Stimulated activated CD4-positive, alpha-beta T cell treated with anti-CD3 and anti-CD28 coated beads, Interleukin-4, amount 100 ng/mL, for 24 hours (primary cell): ENCODE results near the gene ZBTB40.

Source experiments
- DNase-seq: peaks from one replicate; pipeline ENCODE4 v3.0.0-alpha.2; 2020

Gene ZBTB40

GRCh38 chr1:22535399-22535798 lies 83.7 kb downstream of the ZBTB40 start:
- DNase-seq, result no peak

DNA sequence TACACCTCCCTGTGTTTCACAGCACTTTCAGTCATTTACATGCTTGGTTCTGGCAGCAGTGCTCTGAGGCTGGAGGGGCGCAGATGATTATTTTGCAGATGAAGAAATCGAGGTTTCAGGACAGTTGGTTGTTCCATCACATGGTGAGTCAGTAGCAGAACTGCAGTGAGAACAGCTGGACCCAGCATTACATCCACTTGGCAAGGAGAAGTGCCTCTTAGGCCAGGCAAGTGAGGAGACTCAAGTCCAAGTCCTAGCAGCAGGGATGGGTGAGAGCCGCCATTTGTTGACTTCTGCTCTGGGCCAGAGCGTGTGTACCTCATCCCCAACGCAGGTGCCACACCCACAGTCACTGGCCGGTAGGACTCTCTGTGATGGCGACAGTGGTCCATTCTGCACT lies 84.9 kb downstream of the ZBTB40 start:
- DNase-seq, result no peak

GRCh38 chr1:22537441-22538139 lies 85.9 kb downstream of the ZBTB40 start:
- no peak for DNase-seq

DNA sequence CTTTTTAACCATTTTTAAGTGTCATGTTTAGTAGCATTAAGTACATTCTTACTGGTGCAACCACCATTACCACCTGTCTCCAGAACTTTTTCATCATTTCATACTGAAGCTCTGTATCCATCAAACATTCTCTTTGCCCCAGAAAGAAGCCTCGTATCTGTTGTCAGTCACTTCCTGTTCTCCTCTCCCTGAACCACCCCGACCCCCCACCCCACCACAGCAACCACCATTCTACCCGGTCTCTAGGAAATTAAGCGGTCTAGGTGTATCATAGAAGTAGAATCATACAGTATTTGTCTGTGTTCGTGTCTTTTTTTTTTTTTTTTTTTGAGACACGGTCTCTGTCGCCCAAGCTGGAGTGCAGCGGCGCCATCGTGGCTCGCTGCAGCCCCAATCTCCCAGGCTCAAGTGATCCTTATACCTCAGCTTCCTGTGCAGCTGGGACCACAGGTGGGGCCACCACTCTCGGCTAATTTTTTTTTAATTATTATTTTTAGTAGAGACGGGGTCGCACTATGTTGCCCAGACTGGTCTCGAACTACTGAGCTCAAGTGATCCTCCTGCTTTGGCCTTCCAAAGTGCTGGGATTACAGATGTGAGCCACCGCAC lies 88.0 kb downstream of the ZBTB40 start:
- no peak for DNase-seq

DNA sequence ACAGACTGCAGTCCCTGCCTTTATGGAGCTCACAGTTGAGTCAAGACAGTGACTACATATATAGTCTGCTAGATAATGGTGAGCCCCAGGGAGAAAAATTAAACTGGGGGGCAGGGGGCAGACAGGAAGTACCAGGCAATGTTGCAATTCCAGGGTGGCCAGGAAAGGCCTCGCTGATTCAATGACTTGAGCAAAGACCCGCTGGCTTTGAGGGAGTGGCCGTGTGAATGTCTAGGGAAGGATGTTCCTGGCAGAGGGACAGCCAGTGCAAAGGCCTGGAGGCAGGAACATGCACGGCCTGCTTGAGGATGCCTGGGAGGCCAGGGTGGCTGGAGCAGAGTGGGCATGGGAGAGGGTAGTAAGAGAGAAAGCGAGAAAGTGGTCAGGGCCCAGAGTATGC lies 88.7 kb downstream of the ZBTB40 start:
- DNase-seq, result no peak

DNA sequence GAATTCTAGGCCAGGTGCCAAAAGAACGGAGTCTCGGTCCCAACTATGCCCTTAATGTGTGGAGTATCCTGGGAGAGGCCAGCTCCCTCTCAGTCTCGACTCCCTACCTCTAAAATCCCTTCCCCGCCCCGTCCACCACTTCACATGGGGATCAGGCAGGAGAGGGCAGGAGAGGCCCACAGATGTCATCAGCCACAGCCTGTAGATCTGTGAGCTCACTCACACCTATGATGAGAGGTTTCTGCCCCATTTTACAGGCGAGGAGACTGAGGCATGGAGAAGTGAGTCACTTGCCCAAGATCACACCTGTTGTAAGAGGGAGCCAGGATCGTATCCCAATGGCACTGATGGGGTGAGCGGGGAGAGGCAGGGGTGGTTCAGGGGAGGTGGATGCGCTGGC lies 91.2 kb downstream of the ZBTB40 start:
- DNase-seq, result no peak

DNA sequence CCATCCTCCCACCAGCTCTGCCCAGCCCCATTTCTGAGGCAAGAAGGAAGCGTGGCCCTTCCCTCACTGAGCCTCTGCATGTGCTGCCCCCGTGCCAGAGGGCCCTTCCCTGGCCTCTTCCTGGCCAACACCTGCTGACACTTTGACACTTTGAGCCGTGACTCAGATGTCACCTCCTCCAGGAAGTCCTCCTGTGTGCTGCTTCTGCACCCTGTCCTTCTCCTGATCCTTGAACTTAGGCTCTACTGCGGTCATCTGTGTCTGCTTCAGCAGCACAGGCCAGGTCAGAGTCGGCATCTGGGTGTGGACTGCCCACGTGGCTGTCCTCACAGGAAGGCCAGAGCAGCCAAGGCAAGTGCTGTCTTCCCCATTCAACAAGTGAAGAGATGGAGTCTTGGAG lies 92.0 kb downstream of the ZBTB40 start:
- DNase-seq, result no peak

- DNase-seq, result no peak
Observed at GRCh38 chr1:22544606-22545005, 93.0 kb downstream of the ZBTB40 start.

DNA sequence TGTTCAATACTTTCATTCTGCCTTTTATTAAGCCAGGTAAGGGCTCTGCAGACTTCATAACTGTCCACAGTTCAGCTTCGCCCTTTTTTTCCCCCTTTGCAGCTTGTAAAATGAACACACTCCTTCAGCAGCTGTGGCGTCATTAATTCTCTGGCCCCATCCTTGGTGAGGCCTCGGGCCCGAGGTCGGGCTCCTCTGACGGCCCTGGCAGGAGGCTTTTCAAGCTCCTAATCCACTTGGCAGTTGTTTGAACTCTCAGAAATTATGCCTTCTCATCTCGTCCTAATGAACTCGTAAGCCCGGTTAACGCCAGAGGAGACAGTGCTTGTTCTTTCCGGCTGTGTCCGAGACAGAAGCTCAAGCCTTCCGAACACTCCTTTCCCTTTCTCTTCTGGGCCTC lies 93.5 kb downstream of the ZBTB40 start:
- DNase-seq, result no peak

GRCh38 chr1:22547186-22547817 lies 95.7 kb downstream of the ZBTB40 start:
- DNase-seq, result no peak

- DNase-seq, result no peak
Observed at GRCh38 chr1:22547818-22548462, 96.3 kb downstream of the ZBTB40 start.

- no peak for DNase-seq
Observed at GRCh38 chr1:22550021-22550420, 98.4 kb downstream of the ZBTB40 start.

DNA sequence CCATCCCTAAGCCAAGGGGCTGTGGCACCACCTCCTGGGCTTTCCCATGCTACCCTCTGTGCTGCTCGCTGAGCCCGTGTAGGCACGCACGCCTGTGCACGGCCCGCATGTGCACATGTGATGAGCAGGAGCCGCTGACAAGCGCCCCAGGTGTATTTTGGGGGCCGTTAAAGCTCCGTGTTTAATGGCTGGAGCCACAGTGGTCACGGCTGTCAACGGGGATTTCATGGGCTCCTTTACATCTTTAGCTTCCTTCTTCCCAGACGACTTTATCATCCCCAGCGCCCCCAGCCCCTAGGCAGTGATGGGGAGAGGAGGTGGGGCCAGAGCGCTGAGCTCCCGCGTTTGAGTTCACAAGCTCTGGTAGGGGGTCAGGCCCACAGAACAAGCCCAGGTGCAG lies 99.9 kb downstream of the ZBTB40 start:
- no peak for DNase-seq

DNA sequence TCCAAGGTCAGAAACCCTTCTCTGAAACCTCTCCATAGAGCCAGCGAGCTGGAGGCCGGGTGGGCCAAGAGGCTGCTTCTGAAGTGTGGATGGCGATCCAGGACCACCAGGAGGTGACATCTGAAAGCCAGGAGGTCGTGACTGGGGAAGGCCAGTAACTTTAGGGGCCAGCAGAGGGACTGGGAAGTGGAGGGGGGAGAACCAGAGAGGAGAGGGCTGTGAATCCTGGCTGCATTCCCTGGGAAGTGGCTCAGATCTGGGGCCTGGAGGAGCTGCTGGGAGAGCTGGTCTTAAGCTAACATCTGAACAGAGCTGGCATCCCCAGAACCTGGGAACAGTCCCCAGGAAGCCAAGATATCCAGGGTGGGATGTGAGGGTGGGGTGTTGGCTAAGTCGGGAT lies 100.4 kb downstream of the ZBTB40 start:
- no peak for DNase-seq

DNA sequence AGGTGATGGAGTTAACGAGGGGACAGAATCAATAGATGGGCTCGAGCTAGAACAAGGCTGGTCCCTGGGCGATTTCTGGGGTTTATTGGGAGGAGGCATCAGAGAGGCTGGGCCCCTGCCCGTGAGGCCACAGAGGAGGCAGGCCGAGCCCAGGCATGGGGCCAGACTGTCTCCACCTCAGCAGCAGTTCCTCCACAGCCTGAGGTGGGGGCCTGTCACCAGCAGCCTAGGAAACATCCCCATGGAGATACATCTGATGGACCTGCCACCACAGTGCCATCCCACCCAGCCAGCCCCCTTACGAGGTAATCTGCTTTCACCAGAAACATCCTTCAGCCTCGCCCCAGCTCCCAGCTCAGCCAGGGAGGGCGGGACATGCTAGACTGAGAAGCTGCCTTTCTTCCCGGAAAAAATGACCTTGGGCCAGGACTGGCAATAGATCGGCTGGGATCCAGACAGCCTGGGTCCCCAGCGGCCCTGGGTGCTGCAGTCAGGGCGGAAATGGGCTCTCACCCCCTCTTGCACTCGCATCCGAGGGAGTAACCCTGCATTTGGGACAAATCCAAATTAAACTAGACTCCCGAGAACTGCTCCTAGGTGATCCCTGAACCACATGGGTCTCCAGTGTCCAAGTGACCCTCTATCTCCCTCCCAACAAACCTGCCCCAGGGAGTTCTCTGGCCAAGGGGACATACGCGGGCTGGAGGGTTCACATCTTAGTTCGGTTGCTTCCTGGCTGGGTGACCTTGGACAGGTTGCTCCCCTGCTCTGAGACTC lies 101.6 kb downstream of the ZBTB40 start:
- no peak for DNase-seq

DNA sequence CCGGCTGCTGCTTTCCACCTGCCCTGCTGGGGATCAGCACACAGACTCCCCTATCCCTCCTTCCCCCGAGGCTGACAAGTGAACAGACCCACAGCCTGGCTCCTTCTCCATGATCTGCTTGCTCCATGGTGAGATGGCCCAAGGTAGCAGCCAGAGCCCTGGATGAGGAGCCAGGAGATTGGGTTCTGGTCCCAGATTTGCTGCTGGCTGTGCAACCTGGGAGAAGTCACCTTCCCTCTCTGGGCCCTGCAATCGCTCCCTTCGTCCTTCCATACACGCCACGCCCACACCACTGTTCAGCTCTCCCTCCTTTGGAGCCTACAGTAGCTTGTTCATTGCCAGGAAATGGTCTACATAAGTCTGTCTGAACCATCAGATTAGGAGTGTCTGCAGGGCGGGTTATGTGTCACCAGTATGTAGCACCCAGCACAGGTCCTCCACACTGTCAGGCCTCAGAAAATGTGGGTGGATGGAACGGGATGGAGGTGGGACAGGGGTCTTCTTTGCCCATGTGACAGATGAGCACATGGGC lies 102.4 kb downstream of the ZBTB40 start:
- DNase-seq, result no peak

GRCh38 chr1:22555371-22555656 lies 103.7 kb downstream of the ZBTB40 start:
- DNase-seq, result no peak

DNA sequence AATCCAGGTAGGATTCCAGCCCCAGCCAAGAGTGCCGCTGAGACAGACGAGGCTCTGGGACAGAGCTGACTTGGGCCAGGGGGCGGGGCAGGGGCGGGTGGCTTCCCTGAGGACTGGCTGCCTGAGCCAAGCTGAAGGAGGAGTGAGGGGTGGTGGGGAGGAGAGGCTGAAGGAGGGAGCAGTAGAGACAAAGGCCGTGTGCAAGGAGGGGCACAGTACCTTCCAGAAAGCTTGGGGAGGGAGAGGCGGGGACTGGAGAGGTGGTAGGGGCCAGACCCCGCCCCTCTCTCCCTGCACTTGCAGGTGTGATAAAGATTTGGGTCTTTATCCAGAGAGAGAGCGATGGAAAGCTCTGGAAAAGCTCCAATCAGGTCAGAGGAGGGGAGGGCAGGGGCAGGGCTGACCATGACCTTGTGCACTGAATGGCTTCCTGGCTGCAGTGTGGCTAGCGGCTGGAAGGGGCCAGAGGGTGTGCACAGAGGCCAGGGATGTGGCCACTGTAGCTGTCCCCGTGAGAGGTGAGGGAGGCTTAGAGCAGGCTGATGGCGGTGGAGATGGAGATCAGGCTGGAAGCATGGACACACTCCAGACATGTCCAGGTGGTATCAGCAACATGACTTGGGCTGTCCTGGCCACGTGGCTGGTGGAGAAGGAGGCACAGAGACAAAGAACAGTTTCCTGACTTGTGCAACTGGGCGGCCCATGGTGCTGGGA lies 104.9 kb downstream of the ZBTB40 start:
- no peak for DNase-seq

- no peak for DNase-seq
Observed at GRCh38 chr1:22557341-22557950, 105.8 kb downstream of the ZBTB40 start.

GRCh38 chr1:22562584-22563583 lies 111.2 kb downstream of the ZBTB40 start, which contains the start of gene EPHA8:
Gene EPHA8 (plus strand): TSS chr1:22563489. CDS start chr1:22563636, 147 bp downstream.
- DNase-seq, result no peak
